HG03175 (cell line): Measurements from ENCODE around the gene CEP128.

Source experiments
- ATAC-seq: cut with Tn5 transposase; IDR thresholded peaks from one replicate; pipeline ENCODE4 v1.9.1; 2021; ENCODE audit warnings: mild to moderate bottlenecking, moderate library complexity; ENCODE audit not compliant: unreplicated experiment

Gene CEP128

DNA sequence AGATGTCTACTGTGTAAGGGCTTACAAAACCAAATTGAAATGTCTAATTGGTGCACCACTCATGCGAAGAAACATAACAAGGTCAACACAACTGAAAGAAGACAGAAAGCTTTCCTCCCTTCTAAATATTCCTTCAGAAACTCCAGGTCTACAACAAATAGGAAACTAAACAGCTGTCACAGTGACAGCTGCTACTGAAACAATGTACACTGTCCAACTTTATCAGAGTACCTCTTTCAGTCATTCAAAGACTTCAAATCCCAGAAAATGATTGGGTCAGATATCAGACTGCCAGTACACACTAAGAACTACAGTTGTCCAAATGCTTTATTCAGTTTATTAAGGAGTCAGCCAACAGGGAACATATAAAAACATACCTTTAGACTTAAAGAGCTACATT lies 35.2 kb downstream of the CEP128 start:
- ATAC-seq: no peak

DNA sequence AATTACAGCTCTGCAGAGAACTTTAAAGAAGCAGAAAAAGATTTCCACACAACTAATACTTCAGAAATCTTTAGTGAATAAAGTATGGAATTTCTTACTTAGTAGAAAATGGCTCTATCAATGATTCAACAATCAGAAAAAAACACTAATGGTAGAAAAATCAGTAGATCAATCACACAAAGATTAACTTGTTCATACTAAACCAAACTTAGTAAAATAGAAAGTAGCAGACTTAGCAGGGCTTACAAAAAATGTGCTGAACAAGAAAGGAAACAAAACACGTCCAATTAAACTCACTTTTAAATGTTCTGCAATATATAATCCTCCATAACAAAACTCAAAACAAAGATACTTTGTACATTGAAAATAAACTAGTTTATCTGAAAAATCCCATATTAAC lies 38.9 kb downstream of the CEP128 start:
- ATAC-seq: no peak

DNA sequence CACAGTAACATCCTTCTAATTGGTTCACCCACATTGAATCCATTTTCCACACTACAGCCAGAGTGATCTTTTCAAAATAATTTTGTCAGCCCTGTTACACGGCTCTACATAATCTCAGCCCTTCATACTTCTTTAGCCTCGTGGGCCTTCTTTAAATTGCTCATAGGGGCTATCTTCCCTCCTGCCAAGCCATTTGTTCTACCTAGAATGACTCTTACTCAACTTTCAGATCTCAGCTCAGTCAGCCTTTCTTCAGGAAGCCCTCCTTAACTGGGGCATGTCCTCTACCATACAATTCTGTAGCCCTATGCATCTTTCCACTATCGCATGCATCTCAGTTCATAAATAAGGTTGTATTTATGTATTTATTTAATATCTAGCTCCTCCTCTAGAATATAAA lies 39.7 kb downstream of the CEP128 start:
- no peak for ATAC-seq

DNA sequence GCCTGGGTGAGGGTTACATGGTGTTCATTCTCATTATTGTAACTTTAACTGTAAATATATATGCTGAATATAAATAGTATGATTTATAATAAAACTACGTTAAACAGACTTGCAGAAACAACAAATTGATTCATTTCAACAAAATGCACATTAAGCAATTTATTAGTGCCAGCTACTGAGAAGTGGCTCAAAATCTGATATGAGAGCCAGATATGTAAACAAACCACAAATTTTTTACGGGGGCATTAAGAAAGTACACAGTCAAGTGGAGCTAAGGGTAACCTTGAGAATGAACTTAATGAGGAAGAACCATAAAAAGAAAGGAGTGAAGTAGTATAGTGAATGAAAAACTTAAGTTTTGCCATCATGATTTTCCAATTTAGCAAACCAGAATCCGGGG lies 40.3 kb downstream of the CEP128 start:
- ATAC-seq: no peak

DNA sequence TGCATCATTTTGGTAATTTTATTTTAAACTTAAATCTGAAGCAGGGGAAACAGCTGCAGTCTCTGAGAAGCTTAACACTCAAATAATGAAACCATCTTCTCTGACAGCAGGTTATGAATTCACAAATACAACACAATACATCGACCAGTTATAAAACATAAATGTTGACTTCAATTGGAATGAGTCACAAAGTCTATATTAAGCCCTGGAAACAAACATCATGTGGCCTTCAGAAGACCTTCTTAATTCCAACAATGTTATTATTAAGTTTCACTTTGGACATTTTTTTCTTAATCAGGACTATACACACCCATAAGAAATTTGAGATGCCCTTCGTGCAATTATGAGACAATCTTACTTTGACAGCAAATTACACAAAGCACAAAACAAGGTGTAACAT lies 68.9 kb downstream of the CEP128 start:
- no peak for ATAC-seq

DNA sequence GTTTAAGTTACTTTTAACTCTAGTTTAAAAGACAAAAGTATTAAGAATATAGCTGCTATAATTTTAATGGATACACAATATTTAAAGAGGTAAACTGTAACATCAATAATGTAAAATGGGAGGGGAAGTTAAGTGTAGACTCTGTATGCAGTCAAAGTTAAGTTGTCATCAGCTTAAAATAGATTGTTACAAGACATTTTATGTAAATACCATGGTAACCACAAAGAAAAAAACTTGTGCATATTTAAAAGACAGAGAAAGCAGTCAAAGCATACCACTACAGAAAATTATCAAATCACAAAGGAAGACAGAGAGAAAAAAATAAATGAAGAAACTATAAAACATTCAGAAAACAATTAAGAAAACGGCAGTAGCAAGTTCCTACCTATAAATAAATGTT lies 73.3 kb downstream of the CEP128 start:
- ATAC-seq: no peak

DNA sequence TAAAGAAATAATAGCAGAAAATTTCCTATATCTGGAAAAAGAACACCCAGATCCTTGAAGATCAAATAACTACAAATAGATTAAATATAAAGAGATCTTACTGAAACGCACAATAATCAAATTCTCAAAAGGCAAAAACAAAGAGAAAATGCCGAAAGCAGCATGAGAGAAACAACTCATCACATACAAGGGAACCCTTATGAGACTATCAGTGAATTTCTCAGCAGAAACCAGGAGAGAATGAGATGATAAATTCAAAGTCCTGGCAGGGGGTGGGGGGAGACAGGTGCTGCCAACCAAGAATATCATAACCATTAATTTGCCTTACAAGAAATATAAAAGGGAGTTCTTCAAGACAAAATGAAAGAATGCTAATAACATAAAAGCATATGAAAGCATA lies 73.7 kb downstream of the CEP128 start:
- ATAC-seq: no peak

DNA sequence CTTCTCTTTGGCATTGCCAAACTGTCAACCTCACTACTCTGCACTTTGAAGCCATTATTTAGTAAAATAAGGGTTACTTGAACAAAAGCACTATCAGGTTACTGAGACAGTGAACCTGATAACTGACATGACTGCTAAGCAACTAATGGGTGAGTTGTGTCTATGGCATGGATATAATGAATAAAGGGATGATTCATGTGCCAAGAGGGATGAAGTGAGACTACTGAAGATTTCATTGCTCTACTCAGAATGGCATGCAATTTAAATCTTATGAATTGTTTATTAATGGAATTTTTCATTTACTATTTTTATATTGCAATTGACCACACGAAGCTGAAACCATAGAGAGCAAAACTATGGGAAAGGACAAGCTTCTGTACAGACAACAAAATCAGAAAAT lies 74.4 kb downstream of the CEP128 start:
- ATAC-seq: no peak

DNA sequence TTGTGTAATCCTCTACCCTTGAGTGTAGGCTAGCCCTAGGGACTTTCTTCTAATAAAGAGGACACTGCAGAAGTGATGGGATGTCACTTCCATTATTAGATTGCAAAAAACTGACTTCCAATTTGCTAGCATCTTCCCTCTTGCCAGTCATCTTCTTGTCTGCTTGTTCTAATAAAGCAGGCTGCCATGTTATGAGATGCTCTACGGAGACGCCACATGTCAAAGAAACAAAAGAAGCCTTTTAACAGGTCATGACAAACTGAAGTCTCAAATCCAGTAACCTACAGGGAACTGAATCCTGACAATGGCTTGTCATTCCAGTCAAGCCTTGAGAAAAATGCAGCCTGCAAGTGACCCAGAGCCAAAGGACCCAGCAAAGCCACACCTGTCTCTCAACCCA lies 76.0 kb downstream of the CEP128 start:
- ATAC-seq: no peak

DNA sequence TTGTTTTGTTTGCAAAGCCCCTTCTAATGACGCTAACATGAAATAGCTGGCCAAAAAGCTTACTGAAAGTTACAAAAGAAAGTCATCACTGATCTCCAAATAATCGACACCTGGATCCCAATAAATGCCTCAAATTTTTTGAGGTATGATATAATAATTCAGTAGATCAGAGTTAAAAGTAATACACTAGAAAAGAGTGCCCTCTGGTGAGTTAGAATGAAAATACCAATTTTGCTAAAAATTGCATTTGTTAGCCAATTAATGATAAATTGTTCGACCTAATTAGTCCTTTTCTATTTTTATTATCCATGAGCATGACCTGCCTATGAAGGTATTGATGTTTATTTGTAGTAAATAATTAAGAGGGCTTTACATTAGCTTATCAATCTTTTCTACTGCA lies 78.6 kb downstream of the CEP128 start:
- no peak for ATAC-seq

DNA sequence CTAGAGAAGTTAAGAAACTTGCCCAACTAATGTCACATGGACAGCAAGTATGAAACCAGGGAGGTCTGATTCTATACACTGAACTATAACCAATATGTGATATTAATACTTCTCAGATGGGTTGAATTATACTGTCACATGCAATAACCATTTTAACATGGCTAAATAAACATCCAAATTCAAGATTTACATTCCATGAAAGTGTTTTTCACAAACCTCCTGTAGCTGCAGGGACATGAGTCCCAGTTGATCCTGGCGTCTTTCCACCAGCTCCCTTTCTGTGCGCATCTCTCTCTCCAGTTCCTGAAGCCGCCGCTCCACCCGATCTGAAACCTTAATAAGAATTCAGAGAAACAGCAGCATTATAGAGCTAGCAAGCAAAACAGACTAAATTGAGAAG lies 79.0 kb downstream of the CEP128 start:
- ATAC-seq: no peak

DNA sequence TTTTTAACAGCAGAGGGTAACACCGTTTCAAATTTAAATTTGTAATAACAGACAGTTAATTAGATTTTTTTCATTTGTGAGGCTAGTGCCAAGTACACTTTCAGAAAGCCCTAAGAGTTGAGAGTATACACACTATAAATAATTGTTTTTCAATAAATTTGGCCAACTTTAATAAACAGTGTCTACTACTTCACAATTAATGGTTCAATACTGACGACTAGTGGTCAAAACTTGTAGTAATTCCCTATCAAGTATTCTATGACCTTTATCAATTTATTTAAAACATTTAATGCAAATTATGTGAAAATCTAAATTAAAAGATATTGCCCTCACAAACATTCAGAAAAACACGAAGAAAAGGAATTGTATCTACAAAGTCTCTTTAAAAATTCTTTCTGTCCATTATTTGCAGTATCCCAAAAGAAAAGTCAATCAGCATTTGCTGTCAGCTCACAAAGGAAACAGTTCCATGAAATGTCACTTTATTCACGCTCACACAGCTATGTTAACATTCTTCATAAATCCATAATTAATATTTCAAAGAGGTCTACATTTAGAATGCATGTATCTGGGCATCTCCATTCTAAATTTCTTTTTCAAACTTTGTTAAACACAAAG lies 91.2 kb downstream of the CEP128 start:
- ATAC-seq: peak; percentile 73

DNA sequence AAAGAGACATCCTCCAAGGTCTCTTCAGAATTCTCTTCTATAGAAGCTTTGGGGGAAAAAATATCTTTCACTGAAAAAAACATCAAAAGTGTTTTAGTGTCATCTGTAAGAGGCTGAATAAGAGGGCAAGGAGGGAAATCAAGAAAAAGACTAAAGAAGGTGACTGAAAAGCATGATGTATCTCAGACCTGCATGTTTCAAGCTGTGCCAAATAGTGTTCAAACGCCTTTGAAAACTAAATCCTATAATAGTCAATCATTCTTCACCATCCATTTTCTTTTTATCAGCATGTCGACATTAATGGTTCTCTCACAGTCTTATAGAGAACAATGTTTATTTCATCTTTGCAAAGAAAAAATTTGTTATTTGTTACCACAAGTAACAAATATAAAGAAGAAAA lies 94.5 kb downstream of the CEP128 start:
- no peak for ATAC-seq

DNA sequence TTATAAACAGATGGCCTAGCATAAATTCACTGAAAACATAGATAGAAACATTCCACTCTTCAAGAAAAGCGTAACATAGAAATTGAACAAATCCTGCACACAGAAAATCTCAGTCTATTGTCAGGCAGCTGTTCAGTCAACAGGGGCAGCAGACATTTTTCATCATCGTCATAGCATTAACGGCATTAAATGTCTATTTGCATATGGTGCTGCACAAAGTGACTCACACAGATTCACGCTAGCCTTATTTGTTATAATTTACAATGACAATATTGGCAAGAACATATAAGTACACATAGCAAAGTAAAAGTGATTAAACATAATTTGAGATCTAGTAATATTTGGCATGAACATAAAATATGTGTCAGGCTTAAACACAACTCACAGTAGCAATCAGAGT lies 95.7 kb downstream of the CEP128 start:
- no peak for ATAC-seq

DNA sequence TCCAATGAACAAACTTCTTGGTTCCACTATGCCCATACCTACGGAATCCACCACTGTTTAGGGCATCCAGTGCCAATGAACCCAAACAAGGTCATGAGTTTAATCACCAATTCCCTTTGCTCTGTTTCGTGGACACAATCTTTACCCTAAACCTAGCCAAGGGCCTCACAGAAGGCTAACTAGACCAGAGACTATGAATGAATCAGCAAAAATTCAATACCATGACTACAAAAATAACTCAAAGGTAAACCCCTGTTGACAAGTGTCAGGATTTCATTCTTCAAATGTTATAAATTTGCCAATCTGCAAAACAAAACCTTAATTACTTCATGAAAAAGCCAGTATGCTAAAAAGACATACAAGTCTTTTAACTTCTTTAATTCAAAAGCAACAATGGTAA lies 96.7 kb downstream of the CEP128 start:
- no peak for ATAC-seq

DNA sequence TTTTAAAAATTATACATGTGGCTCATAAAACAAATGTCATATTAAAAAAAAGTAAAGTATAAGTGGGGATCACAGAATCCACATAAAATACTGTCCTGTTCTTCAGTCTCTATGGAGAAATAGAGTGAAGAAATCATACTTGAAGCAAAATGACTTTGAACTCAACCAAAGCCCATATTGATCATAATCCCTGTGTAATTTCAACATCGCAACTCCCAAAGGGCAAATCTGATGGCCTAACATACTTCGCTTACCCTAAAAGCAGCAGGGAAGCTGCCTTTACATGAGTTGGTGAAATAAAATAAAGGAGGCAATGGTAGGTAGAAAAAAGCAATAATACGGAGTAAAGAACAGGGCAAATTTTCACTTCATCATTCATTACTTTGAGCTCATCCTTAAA lies 101.8 kb downstream of the CEP128 start:
- ATAC-seq: no peak

DNA sequence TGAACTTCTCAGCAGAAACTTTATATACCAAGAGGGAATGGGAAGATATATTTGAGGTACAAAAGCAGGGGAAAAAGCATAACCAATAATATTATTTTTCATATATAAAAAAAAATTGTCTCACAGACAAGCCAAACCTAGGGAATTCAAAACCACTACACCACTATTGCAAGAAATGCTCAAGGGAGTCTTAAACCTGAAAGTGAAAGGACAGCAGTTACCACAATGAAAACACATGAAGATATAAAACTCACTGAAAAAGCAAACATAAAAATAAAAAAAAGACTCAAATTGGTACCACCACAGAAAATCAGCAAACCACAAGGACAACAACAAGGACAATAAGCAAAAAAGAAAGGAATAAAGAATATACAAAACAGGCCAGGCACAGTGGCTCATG lies 131.9 kb downstream of the CEP128 start:
- ATAC-seq: no peak

DNA sequence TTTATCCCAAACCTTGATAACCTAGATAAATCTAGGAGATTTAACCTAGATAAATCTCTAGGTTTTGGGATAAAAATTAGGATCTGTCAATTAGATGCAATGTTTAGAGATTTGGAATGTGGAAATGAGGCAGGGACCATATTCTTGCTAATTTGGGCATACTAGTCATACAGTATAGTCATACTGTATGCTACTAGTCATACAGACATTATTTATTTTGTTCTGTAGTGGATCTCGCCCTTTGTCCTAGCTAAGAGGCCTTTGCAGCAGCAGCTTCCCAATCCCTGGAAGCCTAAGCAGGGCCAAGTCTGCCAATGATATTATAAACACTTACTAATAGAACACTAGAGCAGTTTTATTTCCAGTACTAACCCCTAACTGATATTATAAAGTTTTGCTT lies 136.4 kb downstream of the CEP128 start:
- ATAC-seq: no peak

DNA sequence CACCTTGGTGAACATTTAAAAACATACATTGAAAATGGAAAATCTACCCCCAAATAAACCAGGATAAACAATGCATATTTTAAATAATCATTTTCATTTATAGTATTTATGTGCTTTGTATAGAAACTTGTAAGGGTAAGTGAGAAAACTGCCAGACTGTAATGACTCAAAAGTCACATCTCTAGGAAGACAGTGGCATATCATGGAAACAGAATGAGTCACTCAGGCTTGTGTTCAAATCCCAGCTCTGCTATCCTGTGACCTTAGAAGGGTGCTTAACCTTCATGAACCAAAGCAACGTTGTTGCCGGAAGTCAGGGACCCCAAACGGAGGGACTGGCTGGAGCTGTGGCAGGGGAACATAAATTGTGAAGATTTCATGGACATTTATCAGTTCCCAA lies 142.7 kb downstream of the CEP128 start:
- ATAC-seq: no peak

DNA sequence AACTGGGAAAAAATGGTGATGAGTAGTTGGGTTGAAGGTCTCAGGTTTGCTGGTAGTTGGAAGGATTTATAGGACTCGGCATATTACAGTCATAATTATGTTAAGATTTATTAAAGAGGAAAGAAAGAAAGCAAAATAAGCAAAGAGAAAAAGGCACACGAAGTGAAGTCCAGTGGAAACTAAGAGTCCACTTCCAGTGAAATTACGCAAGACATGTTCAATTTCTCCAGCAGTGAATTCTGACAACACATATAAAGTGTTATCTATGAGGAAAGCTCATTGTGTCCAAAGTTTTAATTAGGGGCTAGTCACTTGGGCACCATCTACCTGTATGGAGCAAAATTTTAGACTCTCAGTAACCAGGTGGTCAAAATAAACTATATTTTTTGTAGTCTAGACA lies 143.3 kb downstream of the CEP128 start:
- ATAC-seq: no peak

DNA sequence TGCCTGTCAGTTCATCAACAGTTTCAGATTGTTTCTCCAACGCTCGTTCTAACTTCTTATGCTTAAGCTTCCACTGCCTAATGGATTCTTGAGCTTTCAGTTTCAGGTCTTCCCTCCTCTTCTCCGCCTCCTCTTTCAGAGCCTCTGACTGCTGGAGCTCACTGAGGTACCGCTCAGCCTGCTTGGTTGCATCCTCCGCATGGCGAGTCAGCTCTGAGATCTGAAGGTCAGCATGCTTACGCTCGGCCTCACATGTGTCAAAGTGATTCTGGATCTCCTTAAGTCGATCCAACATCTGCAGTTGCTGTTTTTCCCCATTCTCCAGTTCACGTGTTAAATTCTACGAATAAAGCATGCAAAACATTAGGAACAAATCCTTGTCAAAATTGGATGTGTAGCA lies 148.8 kb downstream of the CEP128 start:
- ATAC-seq: no peak

DNA sequence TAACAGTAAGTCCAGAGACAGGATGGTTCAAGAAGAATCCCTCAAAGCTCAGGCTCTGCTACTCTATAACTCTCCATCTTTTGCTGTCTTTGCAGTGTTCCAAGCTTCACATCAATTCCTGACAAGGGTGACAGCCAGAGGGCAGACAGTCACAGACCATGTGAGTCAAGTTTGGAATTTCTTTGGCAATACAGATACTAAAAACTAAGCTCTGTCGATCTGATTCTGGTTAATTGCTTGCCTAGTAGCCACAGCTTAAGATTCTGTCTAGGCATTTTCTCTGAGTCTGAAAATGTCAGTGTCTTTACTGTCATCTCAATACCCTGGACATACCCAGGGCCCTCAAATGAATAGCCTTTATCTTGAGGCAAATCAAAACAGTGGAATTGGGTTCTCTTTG lies 153.7 kb downstream of the CEP128 start:
- ATAC-seq: no peak

DNA sequence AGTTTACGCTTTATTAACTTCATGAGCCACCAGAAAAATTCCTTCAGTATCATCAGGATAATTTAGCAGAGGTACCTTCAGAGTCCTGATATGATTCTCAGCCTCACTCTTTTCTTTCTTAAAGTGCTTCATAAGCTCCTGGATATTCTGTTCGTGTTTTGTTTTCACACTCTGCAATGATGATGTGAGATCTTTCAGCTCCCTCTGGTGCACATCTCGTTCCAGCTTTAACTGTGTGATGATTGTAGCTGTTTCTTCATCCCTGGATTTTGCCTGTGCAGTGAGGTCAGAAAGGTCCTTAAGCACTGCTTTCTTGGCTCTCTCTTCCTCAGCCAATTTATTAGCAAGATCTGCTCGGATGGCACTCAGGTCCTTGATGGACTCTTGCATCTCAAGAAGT lies 156.7 kb downstream of the CEP128 start:
- ATAC-seq: no peak

DNA sequence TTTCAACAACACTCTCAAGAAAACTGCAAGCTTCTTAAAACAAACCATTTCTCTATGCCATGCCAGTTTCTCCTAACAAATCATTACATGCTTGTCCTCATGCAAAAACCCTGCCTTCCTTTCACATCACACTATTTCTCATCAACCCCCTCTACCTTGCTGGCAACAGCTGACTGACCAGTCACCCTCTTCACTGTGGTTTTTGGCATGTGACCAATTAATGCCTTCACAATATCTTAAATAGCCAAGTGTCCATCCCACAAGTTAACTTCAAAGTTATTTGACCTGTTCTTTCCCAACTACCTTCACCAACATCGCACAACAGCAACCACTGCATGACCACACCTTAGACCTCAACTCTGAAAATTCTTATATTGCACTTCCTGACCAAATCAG lies 159.6 kb downstream of the CEP128 start:
- ATAC-seq: no peak
